Ammon's horn (tissue), 1 donor: ENCODE data around the gene FRK.
A peak's percentile ranks its signal among the peaks of the same experiment; 100 is the strongest.
"Not testable (repeated sequence)": the region's sequence is repeated elsewhere in the genome, so short reads cannot be mapped to it uniquely, and the experiment has no call there.

ENCODE experiments used
- DNase-seq: peaks from one replicate; pipeline ENCODE4 v3.0.0-alpha.2; 2016; ENCODE audit warnings: low spot score

FRK gene

DNA sequence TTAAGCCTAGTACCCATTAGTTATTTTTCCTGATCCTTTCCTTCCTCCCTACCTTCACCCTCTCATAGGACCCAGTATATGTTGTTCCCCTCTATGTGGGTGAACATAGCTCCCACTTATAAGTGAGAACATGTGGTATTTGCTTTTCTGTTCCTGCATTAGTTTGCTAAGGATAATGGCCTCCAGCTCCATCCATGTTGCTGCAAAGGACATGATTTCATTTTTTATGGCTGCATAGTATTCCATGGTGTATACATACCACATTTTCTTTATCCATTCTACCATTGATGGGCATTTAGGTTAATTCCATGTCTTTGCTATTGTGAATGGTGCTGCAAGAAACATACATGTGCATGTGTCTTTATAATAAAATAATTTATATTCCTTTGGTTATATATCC is 115.9 kb downstream of the FRK start:
- DNase-seq: not testable (repeated sequence)

GRCh38 chr6:115937502-115937901 is 123.2 kb downstream of the FRK start:
- not testable (repeated sequence) for DNase-seq

- DNase-seq: no peak
Observed at GRCh38 chr6:115935361-115935760, 125.3 kb downstream of the FRK start.

GRCh38 chr6:115934829-115935228 is 125.9 kb downstream of the FRK start:
- no peak for DNase-seq

DNA sequence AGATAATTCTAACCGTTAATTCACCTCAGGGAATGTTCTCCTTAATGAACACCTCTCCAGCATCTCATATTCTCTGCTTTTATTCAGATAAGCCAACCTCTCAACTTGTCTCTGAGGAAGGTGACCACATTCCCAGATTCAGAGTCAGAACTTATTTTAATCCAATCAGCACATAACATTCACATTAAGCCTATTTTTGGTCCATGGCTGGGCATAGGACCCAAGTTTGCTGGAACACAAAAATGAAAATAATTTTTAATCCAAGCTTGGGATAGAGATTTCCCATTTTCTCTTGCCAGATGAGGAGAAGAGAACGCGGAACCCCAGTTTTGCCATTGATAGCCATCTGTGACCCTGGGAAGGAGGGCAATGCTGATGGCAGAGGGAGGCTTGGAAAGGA is 126.5 kb downstream of the FRK start:
- DNase-seq: no peak

- no peak for DNase-seq
Observed at GRCh38 chr6:115932481-115932880, 128.2 kb downstream of the FRK start.

DNA sequence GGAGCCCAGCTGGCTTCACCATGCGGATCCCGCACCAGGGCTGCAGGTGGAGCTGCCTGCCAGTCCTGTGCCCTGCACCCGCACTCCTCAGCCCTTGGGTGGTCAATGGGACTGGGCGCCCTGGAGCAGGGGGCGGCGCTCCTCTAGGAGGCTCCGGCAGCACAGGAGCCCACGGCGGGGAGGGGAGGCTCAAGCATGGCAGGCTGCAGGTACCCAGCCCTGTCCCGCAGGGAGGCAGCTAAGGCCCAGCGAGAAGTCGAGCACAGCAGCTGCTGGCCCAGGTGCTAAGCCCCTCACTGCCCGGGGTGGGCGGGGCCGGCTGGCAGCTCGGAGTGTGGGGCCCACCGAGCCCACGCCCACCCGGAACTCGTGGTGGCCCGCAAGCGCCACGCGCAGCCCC is 132.7 kb downstream of the FRK start:
- DNase-seq: not testable (repeated sequence)

DNA sequence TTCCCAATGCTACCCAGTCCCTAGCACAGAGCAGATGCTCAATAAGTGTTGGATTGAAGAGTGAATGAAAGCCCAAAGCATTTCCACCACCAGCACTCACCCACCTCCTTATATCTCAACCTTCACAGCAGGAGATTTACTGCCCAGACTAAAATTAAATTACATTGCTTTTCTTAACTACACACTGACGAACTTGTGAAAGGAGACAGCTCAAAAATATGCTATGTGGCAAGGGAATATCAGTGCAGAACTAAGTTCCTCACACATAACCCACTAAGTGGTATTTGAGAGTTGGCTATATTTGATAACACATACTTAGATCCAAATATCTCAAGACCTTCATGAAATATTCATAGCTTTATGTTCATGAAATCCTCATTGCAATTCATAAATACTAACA is 137.7 kb downstream of the FRK start:
- DNase-seq: no peak

GRCh38 chr6:115914098-115914497 is 146.6 kb downstream of the FRK start:
- no peak for DNase-seq

DNA sequence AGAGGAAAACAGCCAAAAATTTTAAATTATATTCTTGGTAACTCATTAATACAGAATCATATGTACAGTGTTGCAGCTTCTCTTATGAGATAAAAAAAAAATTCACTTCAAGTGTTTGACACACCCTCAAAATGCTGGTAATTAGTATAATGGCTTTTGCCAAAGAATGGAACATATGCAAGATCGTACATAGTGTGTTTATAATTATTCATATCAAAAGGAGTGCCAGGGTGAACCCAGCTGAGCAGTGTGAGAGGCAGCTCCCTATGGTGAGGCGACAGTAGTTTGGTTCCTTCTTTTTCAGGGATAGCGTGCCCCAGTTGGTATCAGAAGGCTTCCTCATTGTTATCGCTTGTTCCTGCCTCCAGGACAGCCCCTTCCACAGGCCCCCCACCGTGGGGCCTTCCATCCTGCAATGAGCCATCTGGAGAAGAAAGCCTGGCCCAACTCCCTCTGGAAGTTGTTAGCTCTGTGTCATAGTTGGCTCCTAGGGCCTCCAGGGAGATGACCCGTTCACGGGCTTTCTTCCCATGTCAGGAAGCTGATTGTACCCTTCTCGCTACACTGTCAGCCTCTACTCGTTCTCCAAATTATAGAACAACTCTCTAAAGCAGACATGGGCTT is 150.7 kb downstream of the FRK start:
- DNase-seq: no peak

- no peak for DNase-seq
Observed at GRCh38 chr6:115908906-115909559, 151.7 kb downstream of the FRK start.

- DNase-seq: no peak
Observed at GRCh38 chr6:115905471-115905870, 155.2 kb downstream of the FRK start.

GRCh38 chr6:115902436-115902835 is 158.3 kb downstream of the FRK start:
- DNase-seq: no peak

GRCh38 chr6:115901896-115902295 is 158.8 kb downstream of the FRK start:
- peak; percentile 38 for DNase-seq

DNA sequence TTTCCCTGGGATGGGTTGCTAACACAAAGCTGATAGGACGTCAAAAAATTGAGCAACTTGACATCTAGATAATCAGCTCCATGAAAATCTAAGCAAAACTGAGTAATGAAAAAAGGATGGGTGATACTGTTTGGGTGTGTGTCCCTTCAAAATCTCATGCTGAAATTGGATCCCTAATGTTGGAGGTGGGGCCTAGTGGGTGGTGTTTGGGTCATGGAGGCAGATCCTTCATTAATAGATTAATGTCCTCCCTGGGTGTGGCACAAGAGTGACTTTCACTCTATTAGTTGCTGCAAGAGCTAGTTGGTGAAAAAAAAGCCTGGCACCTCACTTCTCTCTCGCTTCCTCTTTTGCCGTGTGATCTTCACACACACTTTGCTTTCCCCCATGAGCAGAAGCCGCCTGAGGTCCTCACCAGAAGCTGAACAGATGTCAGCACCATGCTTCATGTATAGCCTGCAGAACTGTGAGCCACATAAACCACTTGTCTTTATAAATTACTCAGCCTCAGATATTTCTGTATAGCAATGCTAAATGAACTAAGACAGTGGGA is 160.9 kb downstream of the FRK start:
- no peak for DNase-seq

DNA sequence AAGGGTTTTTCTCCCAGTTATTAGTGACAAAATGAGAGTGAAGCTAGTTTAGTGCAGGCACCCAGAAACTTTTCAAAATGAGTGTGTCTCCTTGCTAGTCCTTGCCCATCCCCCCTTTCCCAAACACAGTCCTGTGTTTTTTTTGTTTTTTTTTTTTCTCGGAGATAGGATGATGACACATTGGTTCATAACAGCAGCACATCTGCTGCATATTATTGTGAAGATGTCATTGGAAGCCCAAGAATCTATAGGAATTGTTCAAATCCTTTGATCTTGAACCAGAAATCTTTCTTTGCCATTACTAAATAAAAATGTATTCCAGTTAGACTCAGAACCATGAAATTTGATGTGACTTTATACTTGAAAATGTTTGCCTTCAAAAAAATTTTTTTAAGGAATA is 162.4 kb downstream of the FRK start:
- no peak for DNase-seq

- peak; percentile 60 for DNase-seq
Observed at GRCh38 chr6:115896538-115897129, 164.1 kb downstream of the FRK start.

- no peak for DNase-seq
Observed at GRCh38 chr6:115894426-115894992, 166.2 kb downstream of the FRK start.

- no peak for DNase-seq
Observed at GRCh38 chr6:115891750-115892149, 168.9 kb downstream of the FRK start.

DNA sequence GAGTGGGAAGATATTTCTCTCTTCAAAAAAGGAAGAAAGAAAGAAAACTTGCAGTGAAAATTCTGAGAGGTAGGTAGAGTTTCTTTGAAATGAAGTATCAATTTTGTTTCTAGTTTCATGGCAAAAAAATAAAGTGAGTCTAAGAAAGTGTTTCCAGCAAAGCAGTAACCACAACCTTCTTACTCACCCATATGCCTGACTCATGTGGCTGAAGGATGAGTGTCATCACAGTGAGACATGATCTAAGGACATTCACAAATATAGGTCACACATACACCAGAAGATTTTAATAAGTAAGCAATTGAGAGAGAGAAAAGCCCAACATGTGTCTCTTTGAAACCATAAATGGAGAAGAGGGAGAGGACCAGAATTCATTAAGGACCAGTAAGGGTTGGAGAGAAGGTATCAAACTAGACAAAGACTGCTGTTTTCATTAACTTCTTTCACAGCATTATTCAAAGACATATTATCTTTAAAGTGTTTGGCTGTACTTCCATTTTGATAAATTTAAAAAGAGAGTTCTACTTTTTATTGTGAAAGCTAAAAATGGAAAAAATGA is 169.5 kb downstream of the FRK start:
- DNase-seq: no peak

- DNase-seq: no peak
Observed at GRCh38 chr6:115890238-115890637, 170.5 kb downstream of the FRK start.

GRCh38 chr6:115888687-115889470 is 171.8 kb downstream of the FRK start:
- DNase-seq: not testable (repeated sequence)
